Smooth muscle cell (in vitro differentiated cells): ENCODE results near the gene CRYBB1. TPM values are rescaled to one million over a fixed set of nuclear protein-coding genes. Genes with fewer than 3 reads are reported as not detected.

Experiments
- DNase-seq: peaks from one replicate; lab custom pipeline; 2025; ENCODE audit not compliant: unreplicated experiment; lab: John Stamatoyannopoulos, UW
- H2AFZ ChIP-seq: fragments of 200-600 bp; sonication (generic); 2 replicates; pipeline ENCODE4 v1.6.0; 2016; ENCODE audit warnings: antibody characterized with exemption, low read depth, mild to moderate bottlenecking
- H3F3A ChIP-seq: fragments of 200-600 bp; sonication (generic); 2 replicates; pipeline ENCODE4 v1.6.0; 2017; ENCODE audit warnings: antibody characterized with exemption, low read depth
- H3K27ac ChIP-seq: fragments of 200-600 bp; sonication (generic); 2 replicates; pipeline ENCODE4 v1.5.1; 2016; ENCODE audit warnings: low read depth, mild to moderate bottlenecking
- H3K27me3 ChIP-seq: fragments of 200-600 bp; sonication (generic); 2 replicates; pipeline ENCODE4 v1.6.1; 2016; ENCODE audit warnings: low read depth, mild to moderate bottlenecking
- H3K36me3 ChIP-seq: fragments of 200-600 bp; sonication (generic); 2 replicates; pipeline ENCODE4 v1.5.1; 2016; ENCODE audit warnings: low read depth
- H3K4me1 ChIP-seq: fragments of 200-600 bp; sonication (generic); 2 replicates; pipeline ENCODE4 v1.5.1; 2016; ENCODE audit warnings: low read depth
- H3K4me2 ChIP-seq: fragments of 200-600 bp; sonication (generic); 2 replicates; pipeline ENCODE4 v1.6.0; 2016; ENCODE audit warnings: mild to moderate bottlenecking
- H3K4me3 ChIP-seq: fragments of 200-600 bp; sonication (generic); 2 replicates; pipeline ENCODE4 v1.5.1; 2016; ENCODE audit warnings: mild to moderate bottlenecking
- H3K79me2 ChIP-seq: fragments of 200-600 bp; sonication (generic); 2 replicates; pipeline ENCODE4 v1.6.0; 2016; ENCODE audit warnings: low read depth, mild to moderate bottlenecking
- H3K9ac ChIP-seq: fragments of 200-600 bp; sonication (generic); 2 replicates; pipeline ENCODE4 v1.6.0; 2016; ENCODE audit warnings: low read depth
- H3K9me3 ChIP-seq: fragments of 200-600 bp; sonication (generic); replicated peaks from 2 replicates; pipeline ENCODE4 v1.5.1; 2016; ENCODE audit warnings: low read depth
- H4K20me1 ChIP-seq: fragments of 200-600 bp; sonication (generic); 2 replicates; pipeline ENCODE4 v1.6.0; 2016; ENCODE audit warnings: low read depth
- CTCF ChIP-seq: fragments of 200-600 bp; sonication (generic); IDR thresholded peaks from 2 replicates; pipeline ENCODE4 v1.5.1; 2017; ENCODE audit warnings: borderline replicate concordance, mild to moderate bottlenecking, antibody characterized with exemption; ENCODE audit not compliant: insufficient read depth, poor library complexity, severe bottlenecking
- WGBS: methylation state at CpG from one replicate; pipeline ENCODE4 v1.1.7; 2016; ENCODE audit warnings: low lambda C conversion rate; 5-methylcytosine and 5-hydroxymethylcytosine counted together
- polyA plus RNA-seq: library from polyadenylated mRNA; unstranded; fragments of >200 nt; fragmentation: Nextera tagmentation; extraction: Ambion mirVana; gene quantifications from 2 replicates; pipeline ENCODE4 v1.2.1, GENCODE V29; 2016
- total RNA-seq: library from RNA; depleted of rRNA; stranded (reverse); fragments of >200 nt; gene quantifications from 2 replicates; pipeline ENCODE4 v1.2.3, GENCODE V29; 2014

Gene CRYBB1
- total and polyA plus RNA-seq, 2 experiments from 2014 or later: not detected

- H3K79me2 ChIP-seq: no peaks in the 10 kb centered on the region
- H2AFZ ChIP-seq: no peak overlapping the region
- 36% methylated on average over 17 of the region's 17 CpGs for WGBS
- H3K36me3 ChIP-seq: no peaks in the 10 kb centered on the region
- H3K9me3 ChIP-seq: no peaks in the 10 kb centered on the region
- no peak for DNase-seq
- TF ChIP-seq CTCF: no peak
- peaks cover 8% of the 10 kb centered on the region for H3F3A ChIP-seq
- no peaks in the 10 kb centered on the region for H4K20me1 ChIP-seq
- no peak overlapping the region for H3K4me3 ChIP-seq
- H3K9ac ChIP-seq: no peak overlapping the region
- H3K4me2 ChIP-seq: no peak overlapping the region
- peaks cover 47% of the 10 kb centered on the region for H3K4me1 ChIP-seq
- H3K27me3 ChIP-seq: peaks cover 23% of the 10 kb centered on the region
- no peak overlapping the region for H3K27ac ChIP-seq
These were observed 30.2 kb upstream of the CRYBB1 start for GRCh38 chr22:26648011-26648497.

GRCh38 chr22:26646158-26646557 lies 28.3 kb upstream of the CRYBB1 start:
- TF ChIP-seq CTCF: no peak
- H3F3A ChIP-seq: peaks cover 8% of the 10 kb centered on the region
- no peak overlapping the region for H2AFZ ChIP-seq
- H3K4me3 ChIP-seq: no peak overlapping the region
- H3K9me3 ChIP-seq: no peaks in the 10 kb centered on the region
- no peak overlapping the region for H3K27ac ChIP-seq
- H3K4me2 ChIP-seq: peak overlapping the region; percentile 89
- no peak overlapping the region for H3K9ac ChIP-seq
- WGBS: 28% methylated on average over 5 of the region's 5 CpGs
- H4K20me1 ChIP-seq: no peaks in the 10 kb centered on the region
- peaks cover 58% of the 10 kb centered on the region for H3K4me1 ChIP-seq
- no peaks in the 10 kb centered on the region for H3K36me3 ChIP-seq
- no peaks in the 10 kb centered on the region for H3K79me2 ChIP-seq
- peaks cover 12% of the 10 kb centered on the region for H3K27me3 ChIP-seq
- DNase-seq: no peak

GRCh38 chr22:26643418-26644100 lies 25.7 kb upstream of the CRYBB1 start:
- H3K9ac ChIP-seq: no peak overlapping the region
- TF ChIP-seq CTCF: no peak
- no peaks in the 10 kb centered on the region for H3K79me2 ChIP-seq
- H3K9me3 ChIP-seq: no peaks in the 10 kb centered on the region
- no peak overlapping the region for H3K4me2 ChIP-seq
- H3K36me3 ChIP-seq: no peaks in the 10 kb centered on the region
- H3K4me1 ChIP-seq: peaks cover 51% of the 10 kb centered on the region
- H2AFZ ChIP-seq: no peak overlapping the region
- no peaks in the 10 kb centered on the region for H3K27me3 ChIP-seq
- WGBS: 88% methylated on average over 15 of the region's 15 CpGs
- H3K27ac ChIP-seq: no peak overlapping the region
- no peak overlapping the region for H3K4me3 ChIP-seq
- H3F3A ChIP-seq: peaks cover 8% of the 10 kb centered on the region
- no peaks in the 10 kb centered on the region for H4K20me1 ChIP-seq
- no peak for DNase-seq
